Cardiac muscle cell (in vitro differentiated cells and primary cell): ENCODE measurements around the gene HOXB8. TPM values are rescaled to one million over a fixed set of nuclear protein-coding genes. Genes with fewer than 3 reads are reported as not detected.

Experiments
- DNase-seq, 2 donors: peaks; one replicate each; pipeline versions ENCODE4 v3.0.0 to v3.0.0-alpha.2; 2010 to 2017; ENCODE audit warnings: low read depth in 1 of 2, low spot score in 1 of 2
- H3K27ac ChIP-seq: fragments of 200-600 bp; sonication (generic); 2 replicates; pipeline ENCODE4 v1.5.1; 2016
- H3K27me3 ChIP-seq: fragments of 200-600 bp; sonication (generic); 2 replicates; pipeline ENCODE4 v1.6.0; 2016; ENCODE audit warnings: control low read depth
- H3K36me3 ChIP-seq: fragments of 200-600 bp; sonication (generic); 2 replicates; pipeline ENCODE4 v1.5.1; 2016; ENCODE audit warnings: control low read depth
- H3K4me1 ChIP-seq: fragments of 200-600 bp; sonication (generic); 2 replicates; pipeline ENCODE4 v1.8.1; 2017; ENCODE audit warnings: low read depth, mild to moderate bottlenecking, mixed run types
- H3K4me3 ChIP-seq: fragments of 200-600 bp; sonication (generic); 2 replicates; pipeline ENCODE4 v1.5.1; 2016; ENCODE audit warnings: mild to moderate bottlenecking
- H3K9me3 ChIP-seq: fragments of 200-600 bp; sonication (generic); 2 replicates; pipeline ENCODE4 v1.5.1; 2017; ENCODE audit warnings: low read depth, mild to moderate bottlenecking, control low read depth
- polyA plus RNA-seq: library from polyadenylated mRNA; unstranded; fragments of >200 nt; fragmentation: Nextera tagmentation; extraction: Ambion mirVana; gene quantifications from 2 replicates; pipeline ENCODE4 v1.2.1, GENCODE V29; 2016
- total RNA-seq: library from RNA; depleted of rRNA; stranded (reverse); fragments of >200 nt; gene quantifications from 2 replicates; pipeline ENCODE4 v1.2.3, GENCODE V29; 2016
- TF ChIP-seq, protein P1 (sequence below): IDR thresholded peaks from 2 replicates; pipeline ENCODE4 v1.5.1; 2012; ENCODE audit warnings: low read depth, mild to moderate bottlenecking, low read length

Gene HOXB8
- total and polyA plus RNA-seq, 2 experiments from 2014 or later = not detected

DNA sequence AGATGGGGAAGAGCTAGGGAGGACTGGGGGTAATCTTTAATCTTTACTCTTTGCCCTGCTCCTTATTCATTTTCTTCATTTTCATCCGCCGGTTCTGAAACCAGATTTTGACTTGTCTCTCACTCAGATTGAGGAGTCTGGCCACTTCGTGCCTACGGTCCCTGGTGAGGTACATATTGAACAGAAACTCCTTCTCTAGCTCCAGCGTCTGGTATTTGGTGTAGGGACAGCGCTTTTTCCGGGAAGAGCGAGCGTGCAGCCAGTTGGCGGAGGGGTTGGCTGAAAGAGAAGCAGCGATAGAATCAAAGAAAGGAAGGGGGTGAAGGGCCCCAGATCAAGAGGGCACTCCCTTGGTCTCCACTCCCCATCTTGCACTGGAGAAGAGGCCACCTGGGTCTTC lies 7.8 kb upstream of the HOXB8 start:
- Histone ChIP-seq H3K9me3 (no peaks in the 10 kb centered on the region), H3K4me1 (peaks cover 13% of the 10 kb centered on the region), H3K27me3 (peaks cover 100% of the 10 kb centered on the region), H3K36me3 (no peaks in the 10 kb centered on the region), H3K27ac (no peak overlapping the region), H3K4me3 (no peak overlapping the region)
- DNase-seq = no peak
- TF ChIP-seq, protein P1, sequence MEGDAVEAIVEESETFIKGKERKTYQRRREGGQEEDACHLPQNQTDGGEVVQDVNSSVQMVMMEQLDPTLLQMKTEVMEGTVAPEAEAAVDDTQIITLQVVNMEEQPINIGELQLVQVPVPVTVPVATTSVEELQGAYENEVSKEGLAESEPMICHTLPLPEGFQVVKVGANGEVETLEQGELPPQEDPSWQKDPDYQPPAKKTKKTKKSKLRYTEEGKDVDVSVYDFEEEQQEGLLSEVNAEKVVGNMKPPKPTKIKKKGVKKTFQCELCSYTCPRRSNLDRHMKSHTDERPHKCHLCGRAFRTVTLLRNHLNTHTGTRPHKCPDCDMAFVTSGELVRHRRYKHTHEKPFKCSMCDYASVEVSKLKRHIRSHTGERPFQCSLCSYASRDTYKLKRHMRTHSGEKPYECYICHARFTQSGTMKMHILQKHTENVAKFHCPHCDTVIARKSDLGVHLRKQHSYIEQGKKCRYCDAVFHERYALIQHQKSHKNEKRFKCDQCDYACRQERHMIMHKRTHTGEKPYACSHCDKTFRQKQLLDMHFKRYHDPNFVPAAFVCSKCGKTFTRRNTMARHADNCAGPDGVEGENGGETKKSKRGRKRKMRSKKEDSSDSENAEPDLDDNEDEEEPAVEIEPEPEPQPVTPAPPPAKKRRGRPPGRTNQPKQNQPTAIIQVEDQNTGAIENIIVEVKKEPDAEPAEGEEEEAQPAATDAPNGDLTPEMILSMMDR = no peak

DNA sequence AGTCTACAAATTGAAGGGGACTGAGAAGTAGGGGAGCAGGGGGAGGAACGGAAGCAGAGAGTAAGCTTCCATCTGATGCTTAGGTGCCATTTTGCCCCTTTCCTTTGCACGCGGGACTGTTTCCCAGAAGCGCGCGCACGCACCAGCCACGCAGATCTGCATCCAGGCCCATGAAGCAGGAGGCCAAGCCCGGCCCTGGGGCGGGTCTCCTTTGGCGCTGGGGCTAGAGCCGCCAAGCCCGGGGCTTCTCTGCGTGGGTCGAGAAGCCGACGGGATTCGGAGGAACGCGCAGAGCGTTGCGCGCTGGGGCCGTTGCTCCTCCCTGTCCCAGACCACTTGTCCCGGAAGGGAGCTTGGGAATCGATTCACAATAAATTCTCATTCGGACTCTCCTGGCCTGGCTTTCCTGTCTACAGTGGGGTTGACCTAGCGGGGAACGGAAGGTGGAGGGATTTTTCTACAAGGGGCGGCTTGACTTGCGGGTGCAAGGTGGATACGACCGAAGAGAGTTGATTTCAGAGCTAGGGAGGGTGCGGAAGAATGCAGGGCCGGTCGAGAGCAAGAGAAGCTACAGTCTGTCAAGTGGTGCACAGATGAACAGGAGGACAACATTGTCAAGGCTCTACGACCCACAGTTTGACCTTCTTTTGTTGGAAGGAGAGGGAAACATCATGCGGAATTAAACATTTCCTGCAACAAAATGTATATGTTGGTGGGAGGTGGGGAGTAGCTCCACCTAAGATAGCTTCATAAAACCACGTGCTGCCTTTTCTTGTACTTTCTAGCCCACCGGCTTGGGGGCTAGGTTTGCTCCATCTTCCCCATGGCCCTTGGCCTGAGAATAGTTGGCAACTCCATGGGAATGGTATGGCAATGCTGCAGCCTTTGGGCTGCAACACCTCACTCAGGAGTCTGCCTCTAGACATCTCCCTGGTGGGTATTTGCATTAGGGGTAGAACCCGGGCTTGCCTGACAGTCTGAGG lies 6.6 kb upstream of the HOXB8 start:
- Histone ChIP-seq H3K36me3 (no peaks in the 10 kb centered on the region), H3K4me1 (peaks cover 13% of the 10 kb centered on the region), H3K4me3 (no peak overlapping the region), H3K27ac (no peak overlapping the region), H3K27me3 (peaks cover 100% of the 10 kb centered on the region), H3K9me3 (no peaks in the 10 kb centered on the region)
- no peak for DNase-seq
- TF ChIP-seq, protein P1 = no peak

DNA sequence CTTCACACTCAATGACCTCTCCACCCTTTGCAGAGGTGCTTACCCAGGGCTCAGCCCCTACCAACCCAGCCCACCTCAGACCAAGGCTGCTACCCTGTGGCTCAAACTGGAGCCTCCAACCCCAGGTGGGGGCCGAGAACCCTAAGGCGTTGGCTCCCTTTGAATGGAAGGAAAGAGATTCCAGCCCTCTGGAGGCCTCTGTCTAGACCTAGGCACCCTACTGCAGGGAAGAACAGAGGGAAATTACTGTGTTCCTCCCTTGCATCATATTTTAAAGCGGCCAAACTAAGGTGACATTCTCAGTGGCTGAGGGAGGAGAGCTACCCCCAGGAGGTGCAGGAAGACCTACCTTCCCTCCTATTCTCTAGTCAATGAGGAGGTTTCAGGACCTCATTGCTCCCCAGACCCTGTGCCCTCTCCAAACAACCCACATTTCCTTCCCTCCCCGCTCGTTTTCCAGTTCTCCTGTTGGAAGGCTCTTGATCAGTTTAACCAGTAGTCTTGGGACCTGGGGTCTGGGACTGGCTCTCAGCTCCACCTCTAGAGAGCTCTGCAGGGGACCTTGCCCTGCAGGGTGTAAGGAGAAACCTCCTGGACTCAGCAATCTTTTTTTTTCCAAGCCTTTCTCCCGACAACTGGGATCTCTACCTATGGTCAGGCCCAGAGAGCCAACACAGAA lies 5.5 kb upstream of the HOXB8 start:
- Histone ChIP-seq H3K4me1 (peaks cover 7% of the 10 kb centered on the region), H3K27me3 (peaks cover 100% of the 10 kb centered on the region), H3K4me3 (no peak overlapping the region), H3K27ac (no peak overlapping the region), H3K9me3 (no peaks in the 10 kb centered on the region), H3K36me3 (no peaks in the 10 kb centered on the region)
- TF ChIP-seq, protein P1 = no peak
- no peak for DNase-seq

DNA sequence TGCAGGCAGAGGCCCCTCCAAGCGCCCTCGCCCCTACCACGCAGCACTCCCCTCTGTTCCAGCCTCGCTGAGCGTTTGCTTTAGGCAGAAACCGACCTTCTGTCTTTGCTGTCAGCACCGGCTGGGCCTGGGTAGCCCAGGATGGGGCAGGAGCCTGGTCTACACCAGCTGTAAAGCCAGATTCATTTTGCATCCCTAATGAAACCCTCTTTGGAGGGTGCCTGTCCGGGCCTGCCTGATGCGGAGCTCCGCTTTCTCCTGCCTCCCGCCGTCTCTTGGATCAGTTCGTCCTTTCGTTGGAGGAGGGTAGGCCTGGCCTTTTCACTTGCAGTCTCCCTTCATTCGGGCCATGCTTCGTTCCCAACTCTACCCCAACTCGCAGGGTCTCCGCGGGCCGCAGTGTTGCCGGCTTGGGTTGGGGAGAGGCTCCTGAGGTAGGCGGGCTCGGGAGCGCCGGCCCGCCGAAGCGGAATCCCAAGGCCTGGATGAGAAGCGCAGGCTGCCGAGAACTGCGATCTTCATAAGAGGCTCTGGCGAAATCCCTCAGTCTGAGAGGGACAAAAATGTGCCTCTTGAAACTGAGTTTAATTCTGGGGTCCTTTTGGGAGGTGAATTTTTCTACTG lies 4.8 kb upstream of the HOXB8 start:
- H3K27ac ChIP-seq = no peak overlapping the region
- H3K9me3 ChIP-seq = no peaks in the 10 kb centered on the region
- H3K36me3 ChIP-seq = no peaks in the 10 kb centered on the region
- no peak for DNase-seq
- no peak overlapping the region for H3K4me3 ChIP-seq
- H3K27me3 ChIP-seq = peaks cover 100% of the 10 kb centered on the region
- H3K4me1 ChIP-seq = peaks cover 7% of the 10 kb centered on the region
- TF ChIP-seq, protein P1 = no peak

DNA sequence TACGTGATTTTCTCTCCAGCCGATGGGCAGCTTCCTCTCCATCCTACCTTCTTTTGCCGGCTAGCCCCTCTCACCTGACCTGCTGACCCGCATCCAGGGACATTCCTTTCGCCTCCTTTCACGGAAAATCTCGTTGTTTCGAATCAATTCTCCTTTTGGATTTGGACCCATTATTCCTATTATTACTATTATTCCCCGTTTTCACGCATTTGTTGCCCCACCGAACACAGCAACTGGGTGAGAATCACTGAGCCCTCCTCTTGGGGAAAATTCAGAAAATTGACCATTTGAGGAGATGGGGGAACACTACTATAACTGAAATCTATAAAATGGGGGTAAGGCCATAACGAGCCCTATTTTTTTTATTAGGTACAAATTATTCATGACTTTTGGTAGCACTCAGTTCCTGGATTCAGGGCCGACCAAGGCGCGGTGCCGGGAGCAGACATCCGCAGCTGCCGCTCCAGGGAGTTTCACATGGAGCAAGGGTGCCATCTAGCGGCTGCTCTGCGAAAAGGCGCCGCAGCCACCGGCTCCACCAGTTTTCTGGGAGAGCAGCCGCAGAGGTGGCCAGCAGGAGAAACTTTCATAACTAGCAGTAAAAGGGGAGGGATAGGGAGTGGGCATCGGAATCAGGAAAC lies 3.3 kb upstream of the HOXB8 start:
- Histone ChIP-seq H3K36me3 (no peaks in the 10 kb centered on the region), H3K4me3 (no peak overlapping the region)

More for the DNA sequence above, 3.3 kb upstream of the HOXB8 start:
- no peak overlapping the region for H3K27ac ChIP-seq
- peaks cover 9% of the 10 kb centered on the region for H3K4me1 ChIP-seq
- TF ChIP-seq, protein P1 = peak; percentile 95
- H3K27me3 ChIP-seq = peaks cover 100% of the 10 kb centered on the region
- H3K9me3 ChIP-seq = no peaks in the 10 kb centered on the region
- DNase-seq = peak; percentile 87 to 90
